ENCODE measurements around the gene SLC37A1. TPM values are rescaled to one million over a fixed set of nuclear protein-coding genes. Genes with fewer than 3 reads are reported as not detected.

SLC37A1 gene
- total RNA-seq, 1 donor from 2014 or later = 13.5 TPM

- Mint-ChIP-seq H3K36me3 (ENCODE audit: unreplicated experiment) (peaks cover 5% of the 10 kb centered on the region), H3K4me1 (ENCODE audit: unreplicated experiment) (peaks cover 2% of the 10 kb centered on the region), H3K27me3 (ENCODE audit: unreplicated experiment) (no peaks in the 10 kb centered on the region), H3K27ac (ENCODE audit: unreplicated experiment) (no peak overlapping the region), H3K4me3 (ENCODE audit: unreplicated experiment) (no peak overlapping the region), H3K9me3 (ENCODE audit: unreplicated experiment) (no peaks in the 10 kb centered on the region)
- TF ChIP-seq CTCF (IDR thresholded peaks at IDR 0.05) = no peak
- DNase-seq (ENCODE audit: extremely low spot score, unreplicated experiment) = no peak
These were observed 25.0 kb downstream of the SLC37A1 start for GRCh38 chr21:42538479-42539275.

DNA sequence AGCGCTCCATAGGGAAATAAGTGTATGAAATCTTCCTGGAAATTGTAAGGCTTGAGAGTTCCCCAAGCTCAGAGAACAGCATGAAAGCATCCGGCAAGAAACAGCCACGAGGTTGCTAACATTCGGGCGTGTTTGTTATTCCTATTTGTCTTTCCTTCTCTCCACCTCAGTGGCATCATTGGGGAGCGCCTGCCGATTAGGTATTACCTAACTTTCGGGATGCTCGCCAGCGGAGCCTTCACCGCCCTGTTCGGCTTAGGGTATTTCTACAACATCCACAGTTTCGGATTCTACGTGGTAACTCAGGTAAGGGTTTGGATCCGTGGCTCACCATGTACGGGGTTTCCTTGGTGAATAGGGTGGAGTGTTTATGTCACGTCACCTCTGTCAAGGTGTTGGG lies 25.7 kb downstream of the SLC37A1 start:
- peaks cover 5% of the 10 kb centered on the region for H3K36me3 Mint-ChIP-seq (ENCODE audit: unreplicated experiment)
- peaks cover 2% of the 10 kb centered on the region for H3K4me1 Mint-ChIP-seq (ENCODE audit: unreplicated experiment)
- no peak overlapping the region for H3K27ac Mint-ChIP-seq (ENCODE audit: unreplicated experiment)
- H3K9me3 Mint-ChIP-seq (ENCODE audit: unreplicated experiment) = no peaks in the 10 kb centered on the region
- DNase-seq (ENCODE audit: extremely low spot score, unreplicated experiment) = no peak
- no peak overlapping the region for H3K4me3 Mint-ChIP-seq (ENCODE audit: unreplicated experiment)
- H3K27me3 Mint-ChIP-seq (ENCODE audit: unreplicated experiment) = no peaks in the 10 kb centered on the region
- no peak for TF ChIP-seq CTCF (IDR thresholded peaks at IDR 0.05)

DNA sequence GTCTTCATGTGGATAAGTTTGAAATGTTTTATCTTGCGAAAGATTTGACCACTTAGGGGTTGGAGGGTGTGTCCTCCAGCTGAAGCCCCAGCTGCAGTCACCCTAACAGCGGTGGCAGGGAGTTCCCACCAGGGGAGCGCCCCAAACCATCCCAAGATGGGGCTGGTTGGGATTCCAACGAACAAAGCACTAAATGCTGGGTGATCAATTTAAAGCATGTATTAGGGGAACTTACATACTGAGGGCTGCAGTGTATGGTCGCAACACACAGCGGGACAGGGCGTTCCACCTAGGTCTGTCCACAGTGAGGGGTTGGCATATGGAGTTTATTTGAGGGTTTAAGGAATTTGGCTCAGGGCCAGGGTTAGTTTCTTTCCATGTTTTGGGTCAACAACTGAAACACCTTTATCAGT lies 26.3 kb downstream of the SLC37A1 start:
- Mint-ChIP-seq H3K36me3 (ENCODE audit: unreplicated experiment) (peaks cover 8% of the 10 kb centered on the region), H3K4me1 (ENCODE audit: unreplicated experiment) (peaks cover 6% of the 10 kb centered on the region), H3K4me3 (ENCODE audit: unreplicated experiment) (no peak overlapping the region), H3K9me3 (ENCODE audit: unreplicated experiment) (no peaks in the 10 kb centered on the region), H3K27me3 (ENCODE audit: unreplicated experiment) (no peaks in the 10 kb centered on the region), H3K27ac (ENCODE audit: unreplicated experiment) (no peak overlapping the region)
- no peak for DNase-seq (ENCODE audit: extremely low spot score, unreplicated experiment)
- TF ChIP-seq CTCF (IDR thresholded peaks at IDR 0.05) = peak; percentile 25

GRCh38 chr21:42540396-42540795 lies 26.7 kb downstream of the SLC37A1 start:
- no peaks in the 10 kb centered on the region for H3K27me3 Mint-ChIP-seq (ENCODE audit: unreplicated experiment)
- H3K4me1 Mint-ChIP-seq (ENCODE audit: unreplicated experiment) = peaks cover 9% of the 10 kb centered on the region
- H3K9me3 Mint-ChIP-seq (ENCODE audit: unreplicated experiment) = no peaks in the 10 kb centered on the region
- TF ChIP-seq CTCF (IDR thresholded peaks at IDR 0.05) = no peak
- DNase-seq (ENCODE audit: extremely low spot score, unreplicated experiment) = no peak
- H3K36me3 Mint-ChIP-seq (ENCODE audit: unreplicated experiment) = peaks cover 8% of the 10 kb centered on the region
- no peak overlapping the region for H3K4me3 Mint-ChIP-seq (ENCODE audit: unreplicated experiment)
- H3K27ac Mint-ChIP-seq (ENCODE audit: unreplicated experiment) = no peak overlapping the region

- no peaks in the 10 kb centered on the region for H3K9me3 Mint-ChIP-seq (ENCODE audit: unreplicated experiment)
- no peaks in the 10 kb centered on the region for H3K27me3 Mint-ChIP-seq (ENCODE audit: unreplicated experiment)
- H3K4me1 Mint-ChIP-seq (ENCODE audit: unreplicated experiment) = peaks cover 9% of the 10 kb centered on the region
- DNase-seq (ENCODE audit: extremely low spot score, unreplicated experiment) = no peak
- no peak overlapping the region for H3K4me3 Mint-ChIP-seq (ENCODE audit: unreplicated experiment)
- no peak for TF ChIP-seq CTCF (IDR thresholded peaks at IDR 0.05)
- peaks cover 9% of the 10 kb centered on the region for H3K36me3 Mint-ChIP-seq (ENCODE audit: unreplicated experiment)
- no peak overlapping the region for H3K27ac Mint-ChIP-seq (ENCODE audit: unreplicated experiment)
These were observed 27.5 kb downstream of the SLC37A1 start for GRCh38 chr21:42541174-42541573.

All from osteocyte (in vitro differentiated cells).